Activated CD8-positive, alpha-beta memory T cell treated with anti-CD3 and anti-CD28 coated beads, Interleukin-2, amount 50 U/mL, for 1 hour (primary cell): Measurements from ENCODE around the gene DLK1.

Experiments used
- DNase-seq: peaks from one replicate; pipeline ENCODE4 v3.0.0-alpha.2; 2020; ENCODE audit errors: extremely low read depth

Gene DLK1

DNA sequence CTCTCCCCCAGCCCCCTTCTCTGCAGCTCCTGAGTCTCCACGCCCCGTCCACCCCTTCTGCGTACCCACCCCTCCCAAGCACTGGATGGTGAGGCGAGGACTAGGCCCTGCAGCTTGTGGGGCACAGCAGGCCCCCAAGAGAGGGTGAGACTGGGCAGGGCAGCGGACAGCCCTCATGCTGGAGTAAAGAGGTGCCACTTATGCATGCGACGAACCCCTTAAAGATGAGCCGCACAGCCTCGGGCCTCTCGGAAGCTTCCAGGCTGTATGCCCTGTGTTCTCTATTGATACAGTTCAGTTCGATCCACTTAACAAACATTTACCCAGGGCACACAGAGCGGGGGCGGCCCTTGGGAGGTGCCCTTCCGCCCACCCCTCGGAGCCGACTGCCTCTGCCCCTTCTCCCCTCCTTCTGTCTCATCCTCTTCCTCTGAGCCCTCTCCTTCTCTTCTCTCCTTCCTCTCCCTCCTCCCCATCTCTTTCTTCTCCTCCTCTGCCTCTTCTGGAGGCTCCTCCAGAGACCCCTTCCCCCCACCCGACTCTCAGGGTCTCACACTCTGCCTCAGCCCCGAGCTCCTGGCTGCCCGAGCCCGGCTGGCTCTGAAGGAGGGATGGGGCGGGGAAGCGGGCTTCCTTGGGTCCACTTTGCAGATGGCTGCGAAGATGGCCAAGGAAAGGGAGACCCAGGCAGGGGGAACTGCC lies 32.7 kb upstream of the DLK1 start:
- no peak for DNase-seq

DNA sequence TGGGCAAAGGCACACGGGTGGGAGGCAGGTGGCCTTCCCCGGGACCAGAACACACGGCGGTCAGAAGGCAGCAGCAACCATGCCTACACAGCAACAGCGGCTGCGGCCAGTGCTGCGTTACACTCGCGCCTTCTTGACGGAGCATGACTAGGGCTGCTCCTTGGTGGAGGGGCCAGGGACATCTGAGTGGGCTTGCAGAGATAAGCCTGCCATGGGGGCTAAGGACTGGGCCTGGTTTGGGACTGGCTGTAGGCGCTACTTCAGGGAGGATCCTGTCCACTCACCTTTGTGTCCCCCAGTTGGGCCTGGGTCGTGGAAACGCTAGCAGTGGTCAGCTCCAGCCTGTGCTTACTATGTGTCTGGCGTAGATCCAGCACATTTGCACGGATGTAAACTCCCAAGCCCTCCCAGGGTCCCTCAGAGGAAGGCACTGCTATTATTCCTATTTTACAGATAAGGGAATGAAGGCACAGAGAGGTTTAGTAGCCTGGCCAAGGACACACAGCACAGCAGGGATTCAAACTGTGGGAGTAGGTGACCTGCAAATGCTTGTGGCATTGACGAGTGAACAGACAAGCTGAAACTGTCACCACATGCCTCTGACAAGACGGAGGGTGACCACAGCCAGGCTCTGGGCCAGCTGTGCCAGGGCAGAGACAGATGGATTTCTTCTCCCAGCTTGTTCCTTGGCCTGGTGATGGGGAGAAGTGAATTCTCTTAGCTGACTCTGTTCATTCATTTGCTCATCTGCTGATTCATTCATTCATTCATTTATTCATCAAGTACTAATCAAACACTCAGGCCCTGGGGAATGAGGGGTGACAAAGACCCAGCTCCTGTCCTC lies 31.9 kb upstream of the DLK1 start:
- DNase-seq: no peak

DNA sequence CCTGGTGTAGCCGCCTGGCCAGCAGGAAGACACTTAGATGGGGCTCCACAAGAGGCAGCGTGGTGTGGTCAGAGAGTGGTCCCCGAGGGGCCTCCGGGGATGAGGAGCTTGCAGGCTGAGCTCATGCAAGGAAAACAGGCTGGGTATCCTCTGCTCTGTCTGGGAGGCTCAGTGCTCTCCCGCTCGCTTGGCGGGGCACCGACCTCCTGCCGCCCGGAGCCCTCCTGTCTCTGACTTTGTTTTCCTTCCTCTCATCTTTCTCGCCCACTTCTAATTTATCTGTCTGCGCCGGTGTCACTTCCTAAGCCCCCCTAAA lies 31.3 kb upstream of the DLK1 start:
- no peak for DNase-seq

DNA sequence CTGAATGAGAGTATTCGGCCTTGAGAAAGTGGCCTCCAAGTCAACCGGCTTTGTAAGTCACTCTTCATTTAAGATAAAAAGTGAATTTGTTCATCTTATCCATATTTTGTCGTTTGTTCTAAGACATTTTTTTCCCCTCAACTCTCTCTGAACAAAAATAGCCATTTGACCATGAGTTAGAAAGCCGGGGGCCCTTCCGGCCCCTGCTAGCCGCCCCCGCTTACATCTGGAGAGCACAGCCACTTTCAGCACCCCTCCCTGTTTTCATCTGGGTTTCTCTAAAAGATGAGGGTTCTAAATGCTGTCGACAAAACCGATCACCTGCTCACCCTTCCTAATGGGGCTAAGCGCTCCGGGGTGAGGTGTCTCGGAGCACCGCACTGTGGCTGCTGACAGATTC lies 30.7 kb upstream of the DLK1 start:
- no peak for DNase-seq

DNA sequence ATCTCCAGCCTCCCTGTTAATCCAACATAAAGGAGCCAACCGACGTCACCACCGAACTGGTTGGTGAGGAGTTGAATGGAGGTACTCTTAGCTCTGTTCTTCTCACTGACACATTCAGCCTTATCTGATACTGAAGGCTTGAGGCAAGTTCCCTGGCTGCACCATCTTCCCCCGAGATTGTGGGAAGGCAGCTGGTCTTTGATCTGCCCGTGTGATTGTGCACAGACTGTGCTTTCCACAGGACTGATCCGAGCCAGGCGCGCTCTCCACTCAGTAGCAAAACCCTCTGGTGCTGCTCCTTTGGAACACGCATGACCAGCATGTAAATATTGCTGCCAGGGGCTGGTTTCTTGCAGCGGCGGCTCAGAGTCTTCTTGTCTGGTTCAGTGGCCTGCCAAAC lies 30.1 kb upstream of the DLK1 start:
- no peak for DNase-seq

DNA sequence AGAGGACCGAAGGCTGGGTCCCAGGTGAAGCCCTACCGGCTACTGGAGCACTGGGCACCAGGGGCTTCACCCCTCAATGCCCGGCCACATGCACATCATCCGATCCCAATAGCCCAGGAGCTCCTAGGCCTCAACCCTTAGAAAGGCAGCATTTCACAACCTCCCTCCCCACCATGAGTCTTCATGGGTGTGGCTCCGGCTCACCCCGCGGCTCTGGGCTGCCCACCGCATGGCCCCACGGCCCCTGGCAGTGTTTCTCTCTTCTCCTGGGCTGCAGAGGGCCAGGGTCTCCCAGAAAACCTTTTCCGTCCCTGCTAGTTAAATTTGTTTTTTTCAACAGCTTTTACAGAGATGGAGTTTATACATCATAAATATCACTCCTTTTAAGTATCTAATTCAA lies 28.6 kb upstream of the DLK1 start:
- DNase-seq: no peak

DNA sequence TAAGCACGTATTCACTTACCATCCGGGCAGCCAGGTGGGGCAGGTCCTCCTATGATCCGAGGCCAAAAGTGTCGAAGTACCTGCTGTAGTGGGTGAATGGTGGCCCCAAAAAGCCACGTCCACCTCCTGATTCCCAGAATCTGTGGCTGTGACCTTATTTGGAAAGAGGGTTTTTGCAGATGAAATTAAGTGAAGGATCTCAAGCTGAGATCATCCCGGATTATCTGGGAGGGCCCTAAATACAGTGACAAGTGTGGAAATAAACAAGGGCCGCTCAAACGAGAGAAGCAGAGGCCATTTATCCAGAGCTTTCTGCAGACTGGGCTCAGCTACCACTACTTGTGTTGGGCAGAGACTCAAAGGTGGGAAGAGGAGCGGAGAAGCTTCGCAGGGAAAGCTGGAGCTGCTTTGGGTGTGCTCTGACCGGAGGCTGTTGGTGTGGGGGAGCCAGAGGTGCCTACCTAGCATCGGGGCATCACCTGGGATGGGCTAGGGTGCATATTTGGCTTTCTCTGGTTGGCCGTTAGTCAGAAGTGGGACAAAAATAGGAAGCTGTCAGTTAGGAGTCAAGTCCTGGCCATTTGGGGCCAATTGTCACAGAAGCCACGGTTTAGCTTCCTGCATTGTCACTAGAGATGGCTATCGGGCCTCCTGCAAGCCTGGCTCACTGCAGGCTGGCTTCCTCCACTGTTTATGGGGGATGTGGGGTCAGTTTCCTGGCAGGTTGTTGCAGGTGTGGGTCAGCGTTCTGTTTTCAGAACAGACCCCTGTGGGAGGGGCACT lies 27.8 kb upstream of the DLK1 start:
- DNase-seq: no peak

DNA sequence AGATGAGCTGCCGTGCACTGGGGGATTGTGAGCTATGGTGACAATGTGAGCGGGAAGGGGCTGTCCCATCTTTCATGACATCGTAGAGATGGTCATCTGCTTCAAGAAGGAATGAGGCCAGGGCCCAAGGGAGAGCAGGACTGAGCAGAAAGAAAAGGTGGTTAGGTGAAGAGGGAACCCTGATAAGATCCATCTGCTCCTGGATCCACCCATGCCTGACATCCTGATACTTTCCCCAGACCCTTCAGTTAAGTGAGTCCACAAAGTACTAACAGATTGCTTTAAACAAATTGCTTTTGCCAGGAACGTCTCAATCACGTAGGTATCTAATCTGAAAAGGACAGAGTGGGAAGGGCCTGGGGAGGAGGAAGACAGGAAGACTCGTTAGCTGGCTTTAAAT lies 25.4 kb upstream of the DLK1 start:
- DNase-seq: no peak

DNA sequence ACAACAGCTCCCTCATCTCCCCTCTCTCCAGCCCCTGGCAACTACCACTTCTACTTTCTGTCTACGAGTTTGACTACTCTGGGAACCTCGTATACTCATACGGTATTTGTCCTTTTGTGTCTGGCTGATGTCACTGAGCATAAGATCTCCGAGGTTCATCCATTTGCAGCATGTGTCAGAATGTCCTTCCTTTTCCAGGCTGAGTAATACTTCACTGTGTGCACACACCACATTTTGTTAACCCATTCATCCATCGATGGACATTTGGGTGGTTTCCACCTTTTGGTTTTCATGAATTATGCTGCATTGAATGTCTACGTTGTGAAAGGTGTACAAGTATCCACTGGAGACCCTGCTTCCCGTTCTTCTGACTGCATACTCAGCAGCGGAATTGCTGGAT lies 24.1 kb upstream of the DLK1 start:
- no peak for DNase-seq

DNA sequence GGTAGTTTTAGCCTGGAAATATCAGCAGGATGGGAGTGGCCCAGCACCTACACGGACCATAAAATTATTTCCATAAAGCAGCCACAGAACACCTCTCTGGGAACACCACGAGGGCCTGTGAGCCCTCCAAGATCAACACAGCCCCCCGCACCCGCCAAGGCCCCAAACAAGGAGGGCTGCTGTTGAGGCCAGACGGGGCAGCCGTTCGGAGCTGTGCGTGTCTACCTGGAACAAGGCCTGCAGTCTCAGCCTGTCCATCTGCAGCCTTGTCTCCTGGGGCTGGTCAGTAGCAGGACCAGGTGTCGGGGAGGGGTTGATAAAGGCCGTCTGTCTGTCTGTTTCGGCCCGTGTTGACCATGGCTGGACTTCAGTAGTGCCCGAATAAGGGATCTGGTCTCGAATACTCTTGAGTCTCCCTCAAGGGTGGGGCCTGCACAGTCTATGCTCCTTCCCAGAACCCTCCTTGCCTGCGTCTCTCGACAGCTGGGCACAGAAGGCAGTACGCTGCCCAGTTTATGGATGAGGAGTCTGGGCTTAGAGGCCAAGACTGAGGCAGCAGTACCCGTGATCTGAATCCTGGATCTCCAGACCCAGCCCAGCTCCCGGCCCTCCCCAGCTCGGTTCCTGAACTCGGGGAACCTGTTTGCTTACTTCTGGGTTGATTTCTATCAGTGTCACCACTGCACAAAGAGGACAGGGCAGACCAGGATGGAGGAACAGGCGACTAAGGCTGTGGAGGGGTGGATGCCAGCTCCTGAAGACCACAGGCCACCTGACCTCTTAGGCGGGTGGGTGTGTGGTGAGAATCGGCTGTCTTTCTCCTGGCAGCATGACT lies 23.1 kb upstream of the DLK1 start:
- no peak for DNase-seq

DNA sequence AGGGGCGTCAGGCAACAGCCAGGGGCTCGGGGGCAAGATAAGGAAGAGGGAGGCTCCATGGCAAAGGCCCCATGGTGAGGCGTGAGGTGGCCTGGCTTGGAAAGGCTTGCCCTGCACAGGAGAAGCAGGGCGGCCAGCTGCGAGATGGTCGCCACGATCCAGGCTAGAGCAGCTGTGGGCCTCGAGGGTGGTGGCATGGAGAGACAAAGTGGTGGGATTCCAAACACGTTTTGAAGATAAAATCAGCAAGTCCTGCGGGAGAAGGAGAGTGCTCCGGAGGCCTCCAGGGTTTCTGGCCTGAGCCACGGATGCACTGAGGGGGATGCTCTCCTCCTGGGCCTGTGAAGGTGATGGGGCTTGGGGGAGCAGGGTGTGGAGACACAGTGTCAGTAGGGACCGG lies 20.5 kb upstream of the DLK1 start:
- DNase-seq: no peak

DNA sequence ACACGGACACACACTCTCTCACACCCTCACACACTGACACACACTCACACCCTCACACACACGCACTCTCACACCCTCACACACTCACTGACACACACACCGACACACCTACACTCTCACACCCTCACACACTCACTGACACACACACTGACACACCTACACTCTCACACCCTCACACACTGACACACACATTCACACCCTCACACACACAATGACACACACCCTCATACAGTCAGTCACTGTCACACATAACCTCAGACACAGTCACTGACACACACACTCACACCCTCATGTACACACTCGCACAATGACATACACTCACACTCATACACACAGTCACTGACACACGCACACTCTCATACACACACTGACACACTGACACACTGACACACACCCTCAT lies 19.8 kb upstream of the DLK1 start:
- no peak for DNase-seq

DNA sequence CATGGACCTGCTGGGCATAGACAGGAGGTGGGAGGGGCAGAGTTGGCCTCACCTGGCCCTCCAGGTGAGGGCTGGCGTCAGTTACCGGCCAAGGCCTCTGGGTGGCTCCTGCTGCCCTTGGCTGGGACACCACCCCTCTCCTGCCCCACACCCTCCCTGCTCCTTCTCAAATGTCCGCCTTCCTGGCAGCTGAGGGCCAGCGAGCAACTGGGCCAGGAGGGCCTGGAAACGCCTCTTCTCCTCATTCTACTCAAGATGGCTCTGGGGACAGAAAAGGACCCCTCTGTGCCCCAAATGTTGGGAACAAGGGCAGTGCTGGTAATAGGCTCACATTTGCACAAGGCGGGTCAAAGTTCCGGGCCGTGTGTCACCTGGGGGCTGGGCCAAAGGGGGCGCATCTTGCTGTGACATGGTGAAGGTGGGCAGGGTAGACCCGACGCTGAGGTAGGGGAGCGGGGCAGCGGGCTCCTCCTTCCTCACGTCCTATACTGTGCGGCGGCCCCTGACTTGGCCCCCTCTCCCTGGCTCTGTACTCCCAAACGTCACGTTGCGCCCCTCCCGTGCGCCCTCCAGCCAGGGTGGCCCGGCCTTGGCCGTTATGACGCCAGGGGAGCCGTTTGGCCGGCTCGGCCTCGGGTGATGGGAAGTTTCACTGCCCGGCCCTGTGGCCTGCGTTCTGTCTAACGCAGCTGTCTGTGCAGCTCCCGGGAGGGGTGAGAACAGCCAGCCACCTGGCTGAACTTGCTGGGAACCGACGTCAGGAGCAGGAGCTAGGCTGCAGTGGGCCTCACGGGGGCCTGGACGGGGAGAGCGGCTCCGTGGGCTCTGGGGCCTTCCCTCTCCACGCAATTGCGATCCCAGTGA lies 18.0 kb upstream of the DLK1 start:
- no peak for DNase-seq

DNA sequence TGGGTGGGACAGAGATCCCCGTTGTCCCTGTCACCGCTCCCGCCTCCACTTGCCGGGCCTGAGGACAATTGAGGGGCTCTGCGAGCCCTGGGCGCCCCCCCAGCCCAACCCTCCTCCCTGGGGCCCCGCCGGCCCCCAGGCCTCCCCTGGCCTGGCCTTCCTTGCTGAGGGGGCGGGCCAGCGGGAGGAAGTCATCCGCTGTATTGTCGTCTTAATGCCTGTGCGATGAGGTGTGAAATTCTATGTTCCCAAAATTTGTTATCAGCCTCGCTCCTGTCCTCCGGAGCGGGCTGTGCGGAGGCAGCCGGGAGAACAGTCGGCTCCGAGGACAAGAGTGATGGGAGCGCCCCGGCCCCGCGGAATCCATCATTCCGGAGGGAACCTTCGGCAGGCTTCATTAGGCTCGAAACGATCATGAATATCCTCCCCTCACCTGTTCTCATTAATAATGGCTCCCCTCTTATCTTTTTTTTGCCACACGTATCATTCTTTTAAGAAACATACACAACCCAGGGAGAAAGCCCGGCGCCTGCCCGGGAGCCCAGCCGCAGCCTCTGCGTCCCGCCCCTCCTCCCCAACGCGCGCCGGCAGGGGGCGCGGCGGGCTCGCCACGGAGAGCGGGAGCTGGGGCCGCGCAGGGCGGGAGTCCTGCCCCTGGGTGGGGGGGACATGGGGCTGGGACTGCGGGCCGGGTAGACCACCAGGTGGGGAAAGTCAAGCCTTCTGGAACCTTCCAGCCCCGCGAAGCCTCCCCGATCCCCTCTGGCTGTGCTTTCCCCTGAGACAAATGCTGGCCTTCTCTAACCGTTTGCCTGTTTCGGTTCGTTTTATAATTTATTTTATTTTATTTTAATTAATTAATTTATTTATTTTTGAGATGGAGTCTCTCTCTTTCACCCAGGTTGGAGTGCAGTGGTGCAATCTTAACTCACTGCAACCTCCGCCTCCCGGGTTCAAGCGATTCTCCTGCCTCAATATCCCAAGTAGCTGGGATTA lies 17.1 kb upstream of the DLK1 start:
- no peak for DNase-seq

DNA sequence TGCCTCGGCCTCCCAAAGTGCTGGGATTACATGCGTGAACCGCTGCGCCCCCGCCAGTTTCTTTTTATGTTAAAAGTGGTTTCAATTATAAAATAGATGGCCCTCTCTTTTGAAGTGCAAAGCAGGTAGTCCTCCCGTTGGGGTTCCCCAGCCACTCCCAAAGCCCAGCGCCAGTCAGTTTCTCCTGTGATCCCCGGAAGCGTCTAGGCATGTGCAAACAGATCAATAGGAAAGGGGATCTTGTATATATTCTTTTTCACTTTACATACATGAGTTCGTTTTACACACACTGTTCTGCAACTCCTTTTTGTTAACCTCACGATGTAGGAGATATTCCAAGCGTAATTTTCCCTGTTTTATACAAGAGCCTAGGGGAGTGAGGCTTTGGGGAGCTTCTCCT lies 16.3 kb upstream of the DLK1 start:
- DNase-seq: no peak

DNA sequence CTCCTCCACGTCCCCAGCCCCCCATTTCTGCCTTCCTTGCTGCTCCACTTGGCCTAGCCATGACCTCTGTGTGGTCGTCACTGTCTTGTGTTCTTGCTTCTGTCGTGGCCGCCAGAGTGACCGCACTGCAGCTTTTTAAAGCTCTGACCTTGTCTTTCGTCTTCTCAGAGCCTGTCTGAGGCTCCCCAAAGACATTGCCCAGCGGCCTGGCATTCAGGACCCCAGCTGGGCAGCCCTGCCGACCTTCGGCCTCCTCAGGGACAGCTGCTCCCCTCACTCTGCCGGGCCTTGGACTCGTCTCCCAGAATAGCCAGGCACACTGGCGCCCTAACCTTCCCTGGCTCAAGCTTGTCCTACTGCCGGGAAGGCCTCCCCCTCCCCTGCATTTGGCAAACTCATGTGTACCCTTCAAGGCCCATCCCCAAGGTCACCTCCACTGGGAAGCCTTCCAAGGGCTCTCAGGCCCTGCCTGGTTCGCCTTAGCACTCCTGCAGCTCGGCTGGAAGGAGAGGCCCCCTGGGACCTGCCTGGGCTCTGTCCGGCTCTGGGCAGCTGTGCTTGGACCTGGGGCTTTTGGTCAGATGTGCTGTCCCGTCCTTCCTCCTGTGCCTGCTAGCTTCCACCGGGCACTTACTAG lies 15.7 kb upstream of the DLK1 start:
- no peak for DNase-seq

DNA sequence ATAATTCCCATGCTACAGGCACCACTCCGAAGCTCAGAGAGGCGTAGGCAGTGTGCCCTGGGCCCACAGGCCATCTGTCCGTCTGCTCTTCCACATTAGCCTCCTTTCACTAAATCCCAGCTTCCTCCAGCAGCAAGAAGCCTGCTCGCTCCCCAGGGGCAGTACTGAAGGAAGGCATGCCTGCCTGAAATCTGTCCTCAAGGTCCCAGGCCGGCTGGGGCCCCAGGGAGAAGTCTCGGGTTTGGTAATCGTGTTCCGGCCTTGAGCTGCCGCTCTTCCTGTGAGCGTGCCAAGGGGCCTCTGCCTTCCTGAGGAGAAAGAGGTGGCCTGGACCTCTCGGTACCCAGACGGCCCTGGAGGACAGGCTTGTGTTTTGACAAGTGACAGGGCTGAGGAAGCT lies 15.2 kb upstream of the DLK1 start:
- DNase-seq: no peak

DNA sequence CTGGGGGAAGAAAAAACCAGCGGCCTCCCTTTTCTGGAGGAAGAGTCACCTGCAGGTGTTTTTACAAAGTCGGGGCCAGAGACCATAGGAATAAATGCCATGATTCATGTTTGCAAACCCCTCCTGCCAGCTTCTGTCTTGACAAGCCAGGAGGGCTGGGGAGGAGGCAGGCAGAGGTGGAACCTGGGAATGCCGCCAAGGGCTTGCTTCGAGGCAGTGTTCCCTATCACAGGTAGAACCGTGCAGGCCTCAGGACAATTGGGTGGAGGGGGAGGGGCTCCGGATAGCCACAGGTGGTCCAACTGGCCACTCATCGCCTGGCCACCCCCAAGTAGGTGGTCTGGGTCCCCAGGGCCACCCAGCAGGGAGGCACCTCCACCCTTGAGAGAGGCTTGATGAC lies 14.2 kb upstream of the DLK1 start:
- DNase-seq: no peak

DNA sequence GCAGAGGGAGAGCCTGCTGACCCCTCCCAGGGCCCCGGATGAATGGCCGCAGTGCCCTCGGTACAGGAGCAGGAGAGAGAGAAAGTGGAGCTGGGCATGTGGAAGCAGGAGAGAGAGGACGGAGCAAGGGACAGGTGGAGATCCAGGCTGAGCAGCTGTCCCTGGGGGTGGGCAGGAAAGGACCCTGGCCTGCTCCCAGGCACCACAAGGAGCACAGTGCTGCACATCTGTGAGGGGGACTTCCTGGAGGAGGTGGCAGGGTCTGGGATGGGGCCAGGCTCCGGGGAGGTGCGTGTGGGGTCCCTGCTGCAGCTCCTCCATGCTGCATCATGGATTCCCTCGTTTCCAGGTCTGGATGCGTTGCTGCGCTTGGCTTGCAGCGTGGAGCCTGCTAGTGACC lies 13.0 kb upstream of the DLK1 start:
- DNase-seq: no peak
